Transverse colon (tissue), 4 donors: Measurements from ENCODE around the gene TMEM114. TPM values are rescaled to one million over a fixed set of nuclear protein-coding genes. Genes with fewer than 3 reads are reported as not detected.
A peak's percentile ranks its signal among the peaks of the same experiment; 100 is the strongest.

Experiments used
- DNase-seq: peaks from one replicate; pipeline ENCODE4 v3.0.0-alpha.2; 2019
- H3K27ac ChIP-seq, 4 donors: fragments of 200-600 bp; sonication (generic); 2 replicates each; pipeline ENCODE4 v1.5.1; 2016 to 2018; ENCODE audit warnings: inconsistent platforms in 4 of 4
- H3K27me3 ChIP-seq: fragments of 200-600 bp; sonication (generic); 2 replicates; pipeline ENCODE4 v1.5.1; 2017; ENCODE audit warnings: inconsistent platforms
- H3K36me3 ChIP-seq, 4 donors: fragments of 200-600 bp; sonication (generic); 2 replicates each; pipeline ENCODE4 v1.5.1; 2017 to 2019; ENCODE audit warnings: inconsistent platforms in 4 of 4
- H3K4me1 ChIP-seq, 4 donors: fragments of 200-600 bp; sonication (generic); 2 replicates each; pipeline ENCODE4 v1.5.1; 2017 to 2020; ENCODE audit warnings: inconsistent platforms in 4 of 4
- H3K4me3 ChIP-seq, 4 donors: fragments of 200-600 bp; sonication (generic); 1 replicate in 1 of 4; 2 replicates in 3 of 4; pipeline versions ENCODE4 v1.5.1 to v1.6.1; 2017 to 2019; ENCODE audit warnings: inconsistent platforms in 4 of 4
- H3K9me3 ChIP-seq, 2 donors: fragments of 200-600 bp; sonication (generic); 2 replicates each; pipeline ENCODE4 v1.5.1; 2017 to 2019; ENCODE audit warnings: inconsistent platforms in 2 of 2
- CTCF ChIP-seq, 5 experiments: fragments of 200-600 bp in 3 of 5; fragments of 450-650 bp in 2 of 5; sonication (generic) in 3 of 5; IDR thresholded peaks; 1 replicate in 2 of 5; 2 replicates in 3 of 5; pipeline ENCODE4 v1.5.1; 2016 to 2017; ENCODE audit warnings: antibody characterized with exemption in 5 of 5, inconsistent platforms in 3 of 5, mild to moderate bottlenecking in 2 of 5, moderate library complexity in 1 of 5
- EP300 ChIP-seq: sonication (generic); formaldehyde crosslinking; IDR thresholded peaks from one replicate; pipeline ENCODE4 v1.6.1; 2017; ENCODE audit warnings: antibody characterized with exemption, low read depth
- POLR2A ChIP-seq: fragments of 450-650 bp; IDR thresholded peaks from one replicate; pipeline ENCODE4 v1.6.1; 2016; ENCODE audit warnings: antibody characterized with exemption, mild to moderate bottlenecking, moderate library complexity
- POLR2AphosphoS5 ChIP-seq, 3 donors: sonication (generic); formaldehyde crosslinking; IDR thresholded peaks; one replicate each; pipeline ENCODE4 v1.6.1; 2016; ENCODE audit warnings: antibody characterized with exemption in 3 of 3
- WGBS, 2 donors: methylation state at CpG; one replicate each; pipeline ENCODE4 v1.1.5; 2018; ENCODE audit warnings: low coverage in 1 of 2; 5-methylcytosine and 5-hydroxymethylcytosine counted together
- in situ Hi-C, 4 donors: fragments of 200-750 bp; cut with MboI; loops; one replicate each; pipeline versions ENCODE4 v1.15.0 to v1.15.1; 2017; ENCODE audit warnings: low sequenced_read_pairs in 3 of 4, low pct_ligation_motif_present in 1 of 4, low pct_unique_long_range_greater_than_20kb in 1 of 4
- intact Hi-C: fragments of 100-400 bp; cut with DNase I; formaldehyde crosslinking; loops from one replicate; pipeline ENCODE4 v1.15.1; 2023; ENCODE audit warnings: low total_unique reads
- total RNA-seq, 4 donors: library from RNA; depleted of rRNA; stranded (reverse); fragments of >200 nt; gene quantifications; one replicate each; pipeline ENCODE4 v1.1.0, GENCODE V29; 2016

TMEM114 gene
- total RNA-seq, 4 donors from 2014 or later: not detected

GRCh38 chr16:8549843-8550412 is 40.4 kb downstream of the TMEM114 start:
- Histone ChIP-seq H3K36me3 (no peaks in the 10 kb centered on the region), H3K27me3 (peaks cover 7% of the 10 kb centered on the region), H3K27ac (no peak overlapping the region), H3K4me1 (peaks cover 0 to 34% (median 10%) of the 10 kb centered on the region in 4 donors), H3K9me3 (no peaks in the 10 kb centered on the region), H3K4me3 (no peak overlapping the region)
- WGBS, 2 donors: 0 to 78% methylated on average over 1 to 8 of the region's 8 CpGs
- intact Hi-C loops (no loop called here), in situ Hi-C loops (loop anchor here (25.0 kb wide), 3 partner anchors 88 to 462 kb away; partner anchors contain the start of genes PMM2 (in 2 of the 4) and TMEM186 (in 2 of the 4))
- DNase-seq: no peak
- TF ChIP-seq EP300: no peak
- no peak for TF ChIP-seq POLR2A
- TF ChIP-seq CTCF (IDR thresholded peaks at IDR 0.05): no peak
- no peak for TF ChIP-seq POLR2AphosphoS5 (IDR thresholded peaks at IDR 0.05)

- peaks cover 3% of the 10 kb centered on the region for H3K27me3 ChIP-seq
- H3K9me3 ChIP-seq: no peaks in the 10 kb centered on the region
- no peaks in the 10 kb centered on the region for H3K36me3 ChIP-seq
- DNase-seq: peak; percentile 72
- peak overlapping the region; percentile 69 to 81 (median 70) for H3K27ac ChIP-seq
- TF ChIP-seq EP300 (no peak), POLR2A (no peak), CTCF (IDR thresholded peaks at IDR 0.05) (no peak), POLR2AphosphoS5 (IDR thresholded peaks at IDR 0.05) (peak in 1 of 3 donors; percentile 56)
- H3K4me1 ChIP-seq: peaks cover 0 to 34% (median 10%) of the 10 kb centered on the region in 4 donors
- intact Hi-C loops (no loop called here), in situ Hi-C loops (no loop called here)
- no peak overlapping the region for H3K4me3 ChIP-seq
- WGBS, 2 donors: 0 to 28% methylated on average over 1 to 3 of the region's 3 CpGs
Observed at GRCh38 chr16:8548166-8548565, 42.1 kb downstream of the TMEM114 start.

- in situ Hi-C loops (no loop called here), intact Hi-C loops (no loop called here)
- H3K9me3 ChIP-seq: no peaks in the 10 kb centered on the region
- peaks cover 3% of the 10 kb centered on the region for H3K27me3 ChIP-seq
- no peak for DNase-seq
- peaks cover 0 to 34% (median 10%) of the 10 kb centered on the region in 4 donors for H3K4me1 ChIP-seq
- no peak for TF ChIP-seq CTCF (IDR thresholded peaks at IDR 0.05)
- no peak for TF ChIP-seq POLR2AphosphoS5 (IDR thresholded peaks at IDR 0.05)
- no peak for TF ChIP-seq EP300
- TF ChIP-seq POLR2A: no peak
- H3K27ac ChIP-seq: peak overlapping the region; percentile 69 to 81 (median 70)
- H3K4me3 ChIP-seq: no peak overlapping the region
- 45% methylated on average over 8 of the region's 8 CpGs; no CpG with 5 or more reads in 1 of the 2 donors for WGBS, 2 donors
- no peaks in the 10 kb centered on the region for H3K36me3 ChIP-seq
Observed at GRCh38 chr16:8547762-8548161, 42.5 kb downstream of the TMEM114 start.

DNA sequence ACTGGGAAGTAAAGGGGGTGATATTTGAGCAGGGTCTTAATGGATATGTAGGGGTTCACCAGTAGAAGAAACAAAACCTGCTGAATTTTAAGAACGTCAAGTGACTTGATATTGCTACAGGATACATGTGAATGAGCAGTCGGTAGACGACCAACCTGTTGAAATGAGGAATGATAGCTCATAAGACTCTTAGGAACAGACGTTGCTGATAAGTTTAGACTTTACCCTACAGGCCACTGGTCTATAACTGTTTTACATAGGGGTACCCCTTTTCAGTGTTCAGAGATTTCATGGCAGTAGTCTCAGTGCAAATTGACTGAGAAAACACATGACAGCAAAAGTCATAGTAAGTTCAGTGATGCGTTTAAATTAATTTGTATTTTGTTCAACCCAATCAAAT is 45.9 kb downstream of the TMEM114 start:
- Histone ChIP-seq H3K4me1 (peaks cover 0 to 30% (median 6%) of the 10 kb centered on the region in 4 donors), H3K27me3 (no peaks in the 10 kb centered on the region), H3K27ac (no peak overlapping the region), H3K9me3 (no peaks in the 10 kb centered on the region), H3K4me3 (no peak overlapping the region), H3K36me3 (no peaks in the 10 kb centered on the region)
- no peak for TF ChIP-seq POLR2A
- TF ChIP-seq POLR2AphosphoS5 (IDR thresholded peaks at IDR 0.05): no peak
- TF ChIP-seq EP300: no peak
- TF ChIP-seq CTCF (IDR thresholded peaks at IDR 0.05): no peak
- 83 to 89% methylated on average over 4 to 5 of the region's 5 CpGs for WGBS, 2 donors
- intact Hi-C loops: no loop called here
- DNase-seq: no peak
- in situ Hi-C loops: no loop called here
